GM12892 (cell line): ENCODE results near the gene LARP4.
"Not testable (repeated sequence)": the region's sequence is repeated elsewhere in the genome, so short reads cannot be mapped to it uniquely, and the experiment has no call there.

Experiments used
- POLR2A ChIP-seq: IDR thresholded peaks from 2 replicates; pipeline ENCODE4 v1.6.1; 2011; ENCODE audit warnings: low read depth, low read length, control low read depth
- POLR2AphosphoS5 ChIP-seq: IDR thresholded peaks from 2 replicates; pipeline ENCODE4 v1.6.1; 2011; ENCODE audit warnings: low read depth, low read length, control low read depth
- TAF1 ChIP-seq: IDR thresholded peaks from 2 replicates; pipeline ENCODE4 v1.6.1; 2011; ENCODE audit warnings: low read depth, mild to moderate bottlenecking, control low read depth, low read length, borderline replicate concordance

DNA sequence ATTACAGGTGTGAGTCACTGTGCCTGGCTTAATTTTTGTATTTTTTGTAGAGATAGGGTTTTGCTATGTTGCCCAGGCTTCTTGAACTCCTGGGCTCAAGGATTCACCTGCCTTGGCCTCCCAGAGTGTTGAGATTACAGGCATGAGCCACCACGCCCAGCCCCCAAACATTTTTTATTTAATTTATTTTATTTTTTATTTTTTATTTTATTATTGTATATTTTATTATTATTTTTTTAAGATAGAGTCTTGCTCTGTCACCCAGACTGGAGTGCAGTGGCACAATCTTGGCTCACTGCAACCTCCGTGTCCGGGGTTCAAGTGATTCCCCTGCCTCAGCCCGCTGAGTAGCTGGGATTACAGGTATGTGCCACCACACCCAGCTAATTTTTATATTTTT is 121.1 kb downstream of the LARP4 start:
- TF ChIP-seq POLR2A, POLR2AphosphoS5, TAF1: not testable (repeated sequence)
